LNCAP (cell line): Measurements from ENCODE around the gene LSR.

Experiments used
- TF ChIP-seq, protein P1 (sequence below): fragments of 450-650 bp; IDR thresholded peaks from 2 replicates; pipeline ENCODE4 v1.5.1; 2017; ENCODE audit warnings: mild to moderate bottlenecking

LSR gene

DNA sequence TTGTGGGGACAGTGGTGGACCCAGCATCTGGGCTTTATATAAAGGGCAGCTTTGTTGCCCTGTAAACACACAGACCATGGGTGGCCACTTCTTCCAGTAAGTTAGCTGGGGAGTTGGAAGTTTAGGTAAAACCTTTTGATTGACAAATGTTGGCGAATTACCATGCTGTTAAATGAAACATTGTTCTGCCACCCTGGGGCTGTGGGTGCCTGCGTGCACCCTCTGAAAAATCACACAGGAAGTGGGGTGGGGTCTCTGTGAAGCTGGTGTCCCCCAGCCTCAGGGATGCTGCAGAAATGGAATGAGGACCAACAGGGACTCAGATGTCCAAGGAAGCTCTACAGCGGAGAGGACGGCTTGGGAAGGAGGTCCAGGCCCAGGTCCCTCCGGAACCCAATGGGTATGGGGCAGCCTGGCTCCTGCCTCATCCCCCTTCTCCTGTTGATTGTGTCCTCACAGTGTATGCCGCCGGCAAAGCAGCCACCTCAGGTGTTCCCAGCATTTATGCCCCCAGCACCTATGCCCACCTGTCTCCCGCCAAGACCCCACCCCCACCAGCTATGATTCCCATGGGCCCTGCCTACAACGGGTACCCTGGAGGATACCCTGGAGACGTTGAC lies 17.2 kb downstream of the LSR start:
- TF ChIP-seq, protein P1, sequence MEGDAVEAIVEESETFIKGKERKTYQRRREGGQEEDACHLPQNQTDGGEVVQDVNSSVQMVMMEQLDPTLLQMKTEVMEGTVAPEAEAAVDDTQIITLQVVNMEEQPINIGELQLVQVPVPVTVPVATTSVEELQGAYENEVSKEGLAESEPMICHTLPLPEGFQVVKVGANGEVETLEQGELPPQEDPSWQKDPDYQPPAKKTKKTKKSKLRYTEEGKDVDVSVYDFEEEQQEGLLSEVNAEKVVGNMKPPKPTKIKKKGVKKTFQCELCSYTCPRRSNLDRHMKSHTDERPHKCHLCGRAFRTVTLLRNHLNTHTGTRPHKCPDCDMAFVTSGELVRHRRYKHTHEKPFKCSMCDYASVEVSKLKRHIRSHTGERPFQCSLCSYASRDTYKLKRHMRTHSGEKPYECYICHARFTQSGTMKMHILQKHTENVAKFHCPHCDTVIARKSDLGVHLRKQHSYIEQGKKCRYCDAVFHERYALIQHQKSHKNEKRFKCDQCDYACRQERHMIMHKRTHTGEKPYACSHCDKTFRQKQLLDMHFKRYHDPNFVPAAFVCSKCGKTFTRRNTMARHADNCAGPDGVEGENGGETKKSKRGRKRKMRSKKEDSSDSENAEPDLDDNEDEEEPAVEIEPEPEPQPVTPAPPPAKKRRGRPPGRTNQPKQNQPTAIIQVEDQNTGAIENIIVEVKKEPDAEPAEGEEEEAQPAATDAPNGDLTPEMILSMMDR: no peak

DNA sequence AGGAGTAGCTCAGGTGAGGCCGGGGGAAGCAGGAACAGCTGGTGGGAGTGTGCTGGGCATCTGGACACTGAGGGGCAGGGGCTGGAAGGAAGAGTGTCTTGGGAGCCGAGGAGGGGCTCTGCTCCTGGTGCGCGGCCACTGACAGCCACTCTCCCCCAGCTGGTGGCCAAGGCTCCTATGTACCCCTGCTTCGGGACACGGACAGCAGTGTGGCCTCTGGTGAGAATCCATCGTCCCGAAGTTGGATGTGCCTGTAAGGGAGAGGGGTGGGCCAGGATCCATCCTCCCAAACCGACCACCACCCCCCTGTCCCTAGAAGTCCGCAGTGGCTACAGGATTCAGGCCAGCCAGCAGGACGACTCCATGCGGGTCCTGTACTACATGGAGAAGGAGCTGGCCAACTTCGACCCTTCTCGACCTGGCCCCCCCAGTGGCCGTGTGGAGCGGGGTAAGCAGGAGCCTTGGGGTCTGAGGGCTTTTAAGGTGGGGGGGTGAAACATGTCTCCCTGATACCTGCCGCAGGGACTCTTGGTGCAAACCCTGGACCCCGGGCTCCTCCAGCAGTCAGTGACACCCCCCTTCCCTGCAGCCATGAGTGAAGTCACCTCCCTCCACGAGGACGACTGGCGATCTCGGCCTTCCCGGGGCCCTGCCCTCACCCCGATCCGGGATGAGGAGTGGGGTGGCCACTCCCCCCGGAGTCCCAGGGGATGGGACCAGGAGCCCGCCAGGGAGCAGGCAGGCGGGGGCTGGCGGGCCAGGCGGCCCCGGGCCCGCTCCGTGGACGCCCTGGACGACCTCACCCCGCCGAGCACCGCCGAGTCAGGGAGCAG lies 17.9 kb downstream of the LSR start:
- TF ChIP-seq, protein P1: no peak

DNA sequence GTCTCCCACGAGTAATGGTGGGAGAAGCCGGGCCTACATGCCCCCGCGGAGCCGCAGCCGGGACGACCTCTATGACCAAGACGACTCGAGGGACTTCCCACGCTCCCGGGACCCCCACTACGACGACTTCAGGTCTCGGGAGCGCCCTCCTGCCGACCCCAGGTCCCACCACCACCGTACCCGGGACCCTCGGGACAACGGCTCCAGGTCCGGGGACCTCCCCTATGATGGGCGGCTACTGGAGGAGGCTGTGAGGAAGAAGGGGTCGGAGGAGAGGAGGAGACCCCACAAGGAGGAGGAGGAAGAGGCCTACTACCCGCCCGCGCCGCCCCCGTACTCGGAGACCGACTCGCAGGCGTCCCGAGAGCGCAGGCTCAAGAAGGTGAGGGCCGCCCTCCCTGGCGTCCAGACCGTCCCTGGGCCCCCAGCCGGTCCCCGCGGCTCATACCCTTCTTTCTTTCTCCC lies 18.6 kb downstream of the LSR start:
- TF ChIP-seq, protein P1: no peak

DNA sequence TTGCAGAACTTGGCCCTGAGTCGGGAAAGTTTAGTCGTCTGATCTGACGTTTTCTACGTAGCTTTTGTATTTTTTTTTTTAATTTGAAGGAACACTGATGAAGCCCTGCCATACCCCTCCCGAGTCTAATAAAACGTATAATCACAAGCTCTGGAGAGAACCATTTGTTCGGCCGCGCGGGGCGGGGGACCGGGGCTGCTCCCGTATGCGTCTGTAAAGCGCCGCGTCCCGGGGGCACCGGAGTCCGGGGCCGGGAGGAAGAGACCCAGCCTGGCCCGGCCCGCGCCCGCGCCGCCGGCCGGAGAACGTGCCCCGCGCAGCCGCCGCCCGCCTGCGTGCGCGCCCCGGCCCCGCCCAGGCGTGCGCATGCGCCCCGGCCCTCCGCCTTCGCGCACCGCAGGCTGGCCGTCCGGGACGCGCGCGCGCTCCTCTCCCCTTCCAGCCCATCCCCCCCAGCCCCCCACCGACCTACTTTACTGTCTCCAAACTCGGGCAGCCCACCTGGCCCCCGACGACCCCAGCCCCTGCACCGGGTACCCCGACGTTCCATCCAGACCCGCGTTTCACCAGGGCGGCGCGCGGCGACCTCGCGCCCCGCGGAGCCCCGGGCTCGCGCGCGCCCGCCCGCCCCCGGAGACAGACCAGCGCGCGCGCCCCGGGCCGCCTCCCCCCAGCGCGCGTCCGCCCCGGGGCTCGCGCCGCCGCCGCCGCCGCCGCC lies 19.2 kb downstream of the LSR start:
- TF ChIP-seq, protein P1: no peak

DNA sequence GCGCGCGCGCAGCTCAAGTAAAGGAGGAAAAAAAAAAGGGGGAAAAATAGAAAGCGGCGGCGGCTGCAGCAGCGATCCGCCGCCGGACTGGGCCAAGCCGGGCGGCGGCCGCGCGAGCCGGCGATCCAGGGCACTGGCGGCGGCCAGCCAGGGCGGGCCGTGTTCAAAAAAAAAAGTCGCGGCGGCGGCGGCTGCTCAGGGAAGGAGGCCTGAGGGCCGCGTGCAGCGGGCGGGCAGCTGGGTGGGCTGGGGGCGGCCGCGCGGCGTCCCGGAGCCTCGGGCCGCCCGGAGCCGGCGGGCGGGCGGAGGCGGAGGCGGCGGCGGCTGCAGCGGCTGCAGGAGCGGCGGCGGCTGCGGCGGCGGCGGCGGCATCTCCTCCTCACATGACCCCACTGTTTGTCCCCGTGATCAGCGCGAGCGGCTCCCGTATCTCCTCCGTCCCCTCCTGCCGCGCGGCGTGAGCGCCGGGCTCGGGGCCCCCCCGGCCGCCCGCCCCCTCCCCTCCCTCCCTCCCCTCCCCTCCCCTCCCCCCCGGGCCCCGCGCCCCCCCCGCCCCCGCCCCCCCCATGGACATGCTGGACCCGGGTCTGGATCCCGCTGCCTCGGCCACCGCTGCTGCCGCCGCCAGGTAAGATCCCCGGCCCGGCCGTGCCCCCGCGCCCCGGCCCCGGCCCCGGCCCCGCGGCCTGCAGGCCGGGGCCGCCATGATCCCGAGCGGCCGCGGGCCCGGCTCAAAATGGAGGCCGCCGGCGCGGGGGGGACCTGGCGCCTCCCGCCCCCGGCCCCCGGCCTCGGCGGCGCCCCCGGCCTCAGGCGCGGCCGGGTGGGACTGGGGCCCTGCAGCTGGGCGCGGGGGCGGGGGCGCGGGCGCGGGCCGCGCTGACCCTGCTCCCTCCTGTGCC lies 20.0 kb downstream of the LSR start, which contains the start of gene USF2:
TSS of gene USF2 (plus strand) at position 427 of the 902 bp plus-strand sequence. CDS start at position 567, 140 bp downstream.
- TF ChIP-seq, protein P1: no peak

DNA sequence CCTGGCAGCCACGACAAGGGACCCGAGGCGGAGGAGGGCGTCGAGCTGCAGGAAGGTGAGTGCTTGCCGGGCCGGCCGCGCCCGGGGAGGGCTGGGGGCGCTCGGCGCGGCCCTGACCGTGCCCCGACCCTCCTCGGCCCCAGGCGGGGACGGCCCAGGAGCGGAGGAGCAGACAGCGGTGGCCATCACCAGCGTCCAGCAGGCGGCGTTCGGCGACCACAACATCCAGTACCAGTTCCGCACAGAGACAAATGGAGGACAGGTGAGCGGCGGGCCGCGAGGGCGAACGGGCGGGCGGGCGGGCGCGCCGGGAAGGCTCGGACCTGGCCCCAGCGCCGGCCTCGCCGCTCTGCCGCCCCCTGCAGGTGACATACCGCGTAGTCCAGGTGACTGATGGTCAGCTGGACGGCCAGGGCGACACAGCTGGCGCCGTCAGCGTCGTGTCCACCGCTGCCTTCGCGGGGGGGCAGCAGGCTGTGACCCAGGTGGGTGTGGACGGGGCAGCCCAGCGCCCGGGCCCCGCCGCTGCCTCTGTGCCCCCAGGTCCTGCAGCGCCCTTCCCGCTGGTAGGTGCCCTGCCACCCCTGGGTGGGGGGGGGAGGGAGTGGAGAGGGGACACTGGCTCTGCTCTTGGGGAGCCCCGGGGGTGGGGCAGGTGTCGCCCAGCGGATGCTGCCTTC lies 20.8 kb downstream of the LSR start:
- TF ChIP-seq, protein P1: peak; percentile 83
